ENCODE data around the gene CCDC91. TPM values are rescaled to one million over a fixed set of nuclear protein-coding genes. Genes with fewer than 3 reads are reported as not detected.

Gene CCDC91
- polyA plus RNA-seq, 2 of the 4 experiments (the other 2 are of a cell fraction), result 26.0 to 48.1 TPM

- Histone ChIP-seq H3K4me3 (no peak overlapping the region), H3K4me2 (no peak overlapping the region), H3K4me1 (no peaks in the 10 kb centered on the region), H3K9me3 (0 out of 3 replicates have a peak, but pooled peaks cover 9% of the 10 kb centered on the region), H3K27ac (no peak overlapping the region)
- DNase-seq (ENCODE audit: low read depth in 1 of 2, low spot score in 1 of 2) (no peak), FAIRE-seq (no peak), ATAC-seq (no peak)
- CTCF ChIA-PET, result no interaction called here
- TF ChIP-seq HDAC2 (IDR thresholded peaks at IDR 0.05) (no peak), JUNB (IDR thresholded peaks at IDR 0.05) (no peak), POLR2A (IDR thresholded peaks at IDR 0.05; ENCODE audit: low read length) (no peak), NR3C1 (IDR thresholded peaks at IDR 0.05) (no peak), NPAS2 (CRISPR knock-in tag; IDR thresholded peaks at IDR 0.05; ENCODE audit: borderline replicate concordance) (no peak), GATA3 (IDR thresholded peaks at IDR 0.05; ENCODE audit: borderline replicate concordance) (no peak), HOXA7 (CRISPR knock-in tag; IDR thresholded peaks at IDR 0.05) (no peak)
- 78% methylated on average over 2 of the region's 2 CpGs for WGBS (ENCODE audit: missing lambda C conversion rate)
- POLR2A ChIA-PET, result no interaction called here
Measured at GRCh38 chr12:28216016-28216415, 25.8 kb downstream of the CCDC91 start.

- Histone ChIP-seq H3K4me2 (no peak overlapping the region), H3K9me3 (0 out of 3 replicates have a peak, but pooled peaks cover 6% of the 10 kb centered on the region), H3K4me3 (no peak overlapping the region), H3K27ac (no peak overlapping the region), H3K4me1 (no peaks in the 10 kb centered on the region)
- TF ChIP-seq, protein P1, sequence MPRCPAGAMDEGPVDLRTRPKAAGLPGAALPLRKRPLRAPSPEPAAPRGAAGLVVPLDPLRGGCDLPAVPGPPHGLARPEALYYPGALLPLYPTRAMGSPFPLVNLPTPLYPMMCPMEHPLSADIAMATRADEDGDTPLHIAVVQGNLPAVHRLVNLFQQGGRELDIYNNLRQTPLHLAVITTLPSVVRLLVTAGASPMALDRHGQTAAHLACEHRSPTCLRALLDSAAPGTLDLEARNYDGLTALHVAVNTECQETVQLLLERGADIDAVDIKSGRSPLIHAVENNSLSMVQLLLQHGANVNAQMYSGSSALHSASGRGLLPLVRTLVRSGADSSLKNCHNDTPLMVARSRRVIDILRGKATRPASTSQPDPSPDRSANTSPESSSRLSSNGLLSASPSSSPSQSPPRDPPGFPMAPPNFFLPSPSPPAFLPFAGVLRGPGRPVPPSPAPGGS (IDR thresholded peaks at IDR 0.05), result no peak
- TF ChIP-seq CBX8 (IDR thresholded peaks at IDR 0.05) (no peak), CEBPB (IDR thresholded peaks at IDR 0.05) (no peak), HES2 (IDR thresholded peaks at IDR 0.05) (no peak), FOSB (CRISPR knock-in tag; IDR thresholded peaks at IDR 0.05) (no peak), FOSL2 (IDR thresholded peaks at IDR 0.05) (no peak), FOSL2 (CRISPR knock-in tag; IDR thresholded peaks at IDR 0.05) (no peak), ZNF302 (CRISPR knock-in tag; IDR thresholded peaks at IDR 0.05) (no peak), EP300 (IDR thresholded peaks at IDR 0.05) (no peak), NFE2L2 (conservative IDR thresholded peaks at IDR 0.05; ENCODE audit: low read length) (no peak), ATOH8 (CRISPR knock-in tag; IDR thresholded peaks at IDR 0.05; ENCODE audit: low read depth) (no peak), HEYL (CRISPR knock-in tag; IDR thresholded peaks at IDR 0.05) (no peak), MYC (IDR thresholded peaks at IDR 0.05; ENCODE audit: borderline replicate concordance, low read length) (no peak), ELK1 (IDR thresholded peaks at IDR 0.05; ENCODE audit: low read depth, low read length) (no peak)
- POLR2A ChIA-PET, result no interaction called here
- FAIRE-seq (no peak), ATAC-seq (no peak), DNase-seq (ENCODE audit: low read depth in 1 of 2, low spot score in 1 of 2) (no peak)
- 87% methylated on average over 2 of the region's 2 CpGs for WGBS (ENCODE audit: missing lambda C conversion rate)
- CTCF ChIA-PET, result no interaction called here
Measured at GRCh38 chr12:28217805-28218204, 27.5 kb downstream of the CCDC91 start.

DNA sequence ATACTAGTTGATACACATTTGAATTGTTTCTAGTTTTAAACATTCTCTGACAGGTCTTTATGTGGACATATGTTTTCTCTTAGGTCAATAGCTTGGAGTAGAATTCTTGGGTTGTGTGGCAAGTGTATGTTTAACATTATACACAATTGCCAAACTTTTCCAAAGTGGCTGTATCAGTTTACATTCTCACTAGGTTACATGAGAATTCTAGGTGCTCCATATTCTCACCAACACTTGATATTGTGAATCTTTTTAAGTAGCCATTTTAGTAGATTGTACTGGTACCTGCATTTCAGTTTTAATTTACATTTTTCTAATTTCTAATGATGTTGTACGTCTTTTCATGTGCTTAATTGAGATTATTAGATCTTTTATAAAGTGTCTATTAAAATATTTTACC, 28.6 kb downstream of the CCDC91 start:
- ChIA-PET CTCF (interaction anchor here (0.8 kb wide), 1 partner anchor 105 kb away, joined by 3 read pairs; no protein-coding TSS in a partner anchor), POLR2A (no interaction called here)
- 85% methylated on average over 1 of the region's 1 CpG for WGBS (ENCODE audit: missing lambda C conversion rate)
- Histone ChIP-seq H3K4me1 (no peaks in the 10 kb centered on the region), H3K9me3 (0 out of 3 replicates have a peak, but pooled peaks cover 6% of the 10 kb centered on the region), H3K4me3 (no peak overlapping the region), H3K27ac (no peak overlapping the region), H3K4me2 (no peak overlapping the region)
- FAIRE-seq, result no peak
- ATAC-seq, result no peak
- TF ChIP-seq HES2 (IDR thresholded peaks at IDR 0.05) (no peak), GATA3 (IDR thresholded peaks at IDR 0.05; ENCODE audit: borderline replicate concordance) (no peak), EHF (CRISPR knock-in tag; IDR thresholded peaks at IDR 0.05) (no peak), HMGXB4 (CRISPR knock-in tag; IDR thresholded peaks at IDR 0.05; ENCODE audit: borderline replicate concordance) (no peak), ZSCAN20 (CRISPR knock-in tag; IDR thresholded peaks at IDR 0.05) (no peak)
- TF ChIP-seq, protein P1 (IDR thresholded peaks at IDR 0.05), result no peak
- no peak for DNase-seq (ENCODE audit: low read depth in 1 of 2, low spot score in 1 of 2)

Measured in A549 (cell line).